HG02981 (cell line): ENCODE measurements around the gene SNED1.

Experiments
- ATAC-seq: cut with Tn5 transposase; IDR thresholded peaks from one replicate; pipeline ENCODE4 v1.9.1; 2021; ENCODE audit warnings: mild to moderate bottlenecking, moderate library complexity; ENCODE audit not compliant: unreplicated experiment

SNED1 gene

GRCh38 chr2:240959941-240960308 is 38.5 kb upstream of the SNED1 start:
- ATAC-seq, result no peak

GRCh38 chr2:240960309-240960970 is 38.0 kb upstream of the SNED1 start:
- ATAC-seq, result no peak

GRCh38 chr2:240960971-240961876 is 37.2 kb upstream of the SNED1 start:
- ATAC-seq, result no peak

- no peak for ATAC-seq
Observed at GRCh38 chr2:240961910-240962299, 36.5 kb upstream of the SNED1 start.

DNA sequence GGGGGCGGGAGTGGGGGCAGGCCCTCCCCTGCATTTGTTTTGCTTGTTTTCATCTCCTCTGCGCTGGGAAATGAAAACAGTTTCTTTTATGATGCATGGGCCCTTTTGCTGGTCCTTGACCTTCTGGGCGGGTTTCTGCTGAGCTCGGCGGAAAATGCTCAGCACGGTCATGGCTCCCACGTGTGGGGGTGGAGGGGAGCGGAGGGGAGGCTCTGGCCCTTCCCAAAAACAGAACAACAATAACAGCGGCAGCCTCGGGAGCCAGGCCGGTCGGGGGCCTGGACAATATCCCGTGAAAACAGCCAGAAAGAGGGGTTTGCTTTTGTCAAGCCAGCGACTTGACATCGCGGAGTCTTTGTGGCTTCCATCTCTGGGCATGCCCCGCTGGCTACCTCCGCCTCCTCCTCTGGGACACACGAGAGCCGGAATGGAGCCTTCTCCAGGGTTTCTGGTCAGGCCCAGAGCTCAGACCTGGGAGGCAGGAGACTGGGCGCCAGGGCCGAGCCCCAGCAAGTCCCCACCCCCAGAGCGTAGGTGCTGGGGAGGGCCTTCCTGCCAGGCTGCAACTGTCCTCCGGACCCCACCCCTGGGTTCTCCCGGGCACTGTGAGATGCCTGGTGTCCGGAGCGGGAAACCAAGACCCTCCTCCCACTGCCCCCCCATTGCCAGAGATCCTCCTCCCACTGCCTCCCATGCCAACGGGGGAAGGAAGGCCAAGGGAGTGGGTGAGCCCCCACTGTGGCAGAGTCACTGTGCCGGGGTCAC is 35.9 kb upstream of the SNED1 start:
- ATAC-seq, result no peak

GRCh38 chr2:240963065-240963867 is 35.2 kb upstream of the SNED1 start:
- no peak for ATAC-seq

GRCh38 chr2:240963868-240964703 is 34.3 kb upstream of the SNED1 start:
- ATAC-seq, result no peak

GRCh38 chr2:240964704-240965295 is 33.6 kb upstream of the SNED1 start:
- ATAC-seq, result no peak

DNA sequence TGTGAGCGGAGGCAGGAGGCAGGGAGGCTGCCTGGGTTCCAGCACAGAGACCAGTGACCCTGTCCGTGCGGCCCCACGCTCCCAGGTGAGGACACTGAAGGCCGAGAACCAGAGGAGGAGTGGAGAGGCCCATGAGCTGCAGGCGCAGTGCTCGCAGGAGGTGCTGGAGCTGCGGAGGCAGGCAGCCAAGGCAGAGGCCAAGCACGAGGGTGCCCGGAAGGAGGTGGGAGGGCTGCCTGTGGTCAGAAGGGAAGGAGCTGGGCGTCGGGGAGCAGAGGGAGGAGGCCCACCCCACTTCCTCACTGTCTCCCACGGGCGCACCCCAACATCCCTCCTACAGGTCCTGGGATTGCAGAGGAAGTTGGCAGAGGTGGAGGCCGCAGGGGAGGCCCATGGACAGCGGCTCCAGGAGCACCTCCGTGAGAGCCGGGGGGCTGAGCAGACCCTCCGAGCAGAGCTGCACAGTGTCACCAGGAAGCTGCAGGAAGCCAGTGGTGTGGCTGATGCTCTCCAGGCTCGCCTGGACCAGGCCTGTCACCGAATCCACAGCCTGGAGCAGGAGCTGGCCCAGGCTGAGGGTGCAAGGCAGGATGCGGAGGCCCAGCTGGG is 33.0 kb upstream of the SNED1 start:
- ATAC-seq, result no peak

GRCh38 chr2:240965905-240966456 is 32.4 kb upstream of the SNED1 start:
- no peak for ATAC-seq

DNA sequence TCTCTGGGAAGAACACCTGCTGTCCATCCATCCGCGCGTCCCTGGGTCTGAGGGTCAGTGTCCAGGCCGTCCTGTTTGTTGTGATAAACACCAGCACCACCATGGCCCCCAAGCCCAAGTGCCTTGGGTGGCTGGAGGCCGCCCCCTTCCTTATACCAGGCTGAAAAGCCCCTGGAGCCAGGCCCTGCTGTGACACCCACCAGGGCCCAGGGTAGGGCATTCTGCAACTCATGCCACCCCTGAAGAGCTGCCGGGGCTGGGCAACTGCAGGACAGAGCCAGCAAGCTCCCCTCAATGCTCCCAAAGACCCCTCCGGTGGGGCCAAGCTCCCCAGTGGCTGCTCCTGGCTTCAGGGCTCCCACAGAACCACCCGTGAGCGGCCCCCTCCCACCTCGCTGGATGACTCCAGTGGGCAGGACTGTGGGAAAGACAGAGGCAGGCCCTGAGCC is 31.9 kb upstream of the SNED1 start:
- no peak for ATAC-seq

GRCh38 chr2:240966906-240967680 is 31.3 kb upstream of the SNED1 start:
- no peak for ATAC-seq

DNA sequence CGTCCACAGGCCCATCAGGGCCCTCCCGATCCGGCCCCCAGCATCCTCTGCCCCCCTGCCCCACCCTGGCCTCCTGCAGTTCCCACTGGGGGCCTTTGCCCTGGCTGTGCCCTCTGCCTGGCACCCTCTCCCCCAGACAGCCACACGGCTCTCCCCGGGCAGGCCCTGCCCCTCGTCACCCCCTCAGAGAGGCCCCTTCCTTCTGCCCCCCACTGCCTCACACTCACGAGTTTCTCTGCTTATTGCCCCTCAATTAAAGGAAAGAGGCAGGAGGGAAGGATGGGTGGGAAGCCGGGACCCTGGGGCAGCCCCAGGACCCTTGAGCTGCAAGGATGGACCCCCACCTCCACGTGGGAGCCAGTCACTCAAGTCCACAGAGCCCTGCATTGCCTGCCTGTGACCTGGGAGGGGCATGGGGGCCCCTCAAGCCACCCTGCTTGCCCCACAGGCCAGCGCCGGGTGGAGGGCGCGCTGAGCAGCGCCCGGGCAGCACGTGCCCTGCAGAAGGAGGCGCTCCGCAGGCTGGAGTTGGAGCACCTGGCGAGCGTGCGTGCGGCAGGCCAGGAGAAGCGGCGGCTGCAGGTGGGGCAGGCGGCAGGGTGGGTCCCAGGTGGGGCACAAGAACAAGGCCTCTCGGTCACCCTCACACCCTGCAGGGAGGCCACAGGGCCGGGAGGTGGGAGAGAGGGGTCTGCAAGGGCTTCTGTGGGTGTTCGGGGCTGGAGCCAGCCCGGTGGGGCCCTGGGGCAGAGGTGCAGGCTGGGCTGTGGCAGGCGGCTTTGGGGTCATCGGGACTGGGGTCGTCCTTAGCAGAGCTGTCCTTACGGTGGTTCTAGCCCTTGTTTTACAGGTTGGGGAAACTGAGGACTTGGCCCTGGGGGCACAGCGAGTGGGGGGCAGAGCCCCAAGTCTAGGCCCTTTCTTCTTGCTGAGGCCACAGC is 30.5 kb upstream of the SNED1 start:
- no peak for ATAC-seq

DNA sequence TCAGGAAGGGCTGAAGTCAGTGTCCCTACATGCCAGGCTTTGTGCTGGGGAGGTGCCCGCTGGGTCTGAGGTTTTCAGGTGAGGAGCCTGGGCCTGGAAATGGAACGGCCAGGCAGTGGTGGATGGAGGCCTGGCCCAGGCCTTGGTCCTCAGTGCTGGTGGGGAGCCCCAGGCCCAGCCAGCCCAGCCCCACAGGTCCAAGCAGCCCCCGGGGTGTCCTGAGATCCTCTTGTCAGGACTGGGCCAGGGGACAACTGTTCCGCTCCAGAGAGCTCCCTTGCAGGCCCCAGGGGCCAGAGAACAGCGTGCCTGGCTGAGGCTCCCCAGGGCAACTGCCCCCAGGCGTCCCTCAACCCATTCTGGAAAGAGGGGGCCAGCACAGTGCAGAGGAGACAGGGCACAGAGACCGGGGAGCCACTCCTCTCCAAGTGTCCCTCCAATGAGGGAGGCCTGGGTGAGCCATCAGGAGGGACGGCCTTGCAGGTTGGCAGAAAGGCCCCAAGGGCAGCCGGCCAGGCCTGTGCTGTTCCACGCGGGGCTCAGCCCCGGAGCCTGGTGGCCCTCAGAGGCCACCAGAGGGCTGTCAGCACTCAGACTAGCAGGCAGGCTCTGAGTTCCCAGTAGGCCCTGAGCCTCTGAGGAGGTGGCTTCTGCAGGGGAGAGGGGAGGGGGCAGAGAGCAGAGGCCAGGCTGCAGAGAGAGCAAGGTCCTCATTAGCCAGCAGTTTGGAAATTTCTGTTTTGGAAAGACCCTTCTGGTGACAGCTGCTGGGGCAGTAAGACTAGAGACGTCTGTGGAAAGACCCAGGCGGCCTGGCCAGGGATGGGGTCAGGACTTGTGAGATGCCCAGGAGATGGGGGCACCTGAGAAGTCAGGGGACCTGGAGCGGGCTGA is 29.4 kb upstream of the SNED1 start:
- no peak for ATAC-seq

DNA sequence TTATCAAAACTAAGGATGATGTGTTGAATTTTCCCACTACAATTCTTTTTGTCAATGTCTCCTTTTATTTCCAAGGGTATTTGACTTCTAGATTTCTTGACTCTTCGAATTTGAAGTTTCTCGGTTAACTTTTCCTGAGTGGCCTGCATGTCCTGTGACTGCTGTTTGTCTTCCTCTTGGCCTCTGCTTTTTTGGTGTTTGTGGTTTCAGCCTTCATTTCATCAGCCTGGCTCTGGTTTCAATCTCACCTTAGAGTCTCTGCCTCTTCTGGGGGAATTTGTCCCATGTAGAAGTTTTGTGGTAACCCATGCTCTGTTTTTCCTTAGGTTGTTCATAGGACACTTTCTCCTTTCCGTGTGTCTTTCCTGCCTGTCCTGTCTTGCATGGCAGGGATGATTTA is 28.3 kb upstream of the SNED1 start:
- no peak for ATAC-seq

- ATAC-seq, result no peak
Observed at GRCh38 chr2:240970816-240971215, 27.6 kb upstream of the SNED1 start.
